Mammary epithelial cell (primary cell): ENCODE results near the gene IQCF6.

Source experiments
- CTCF ChIP-seq, 2 donors: IDR thresholded peaks in 1 of 2; conservative IDR thresholded peaks in 1 of 2; 2 replicates each; pipeline ENCODE4 v1.5.1; 2011 to 2012; ENCODE audit warnings: inconsistent platforms in 2 of 2, low read length in 2 of 2, mild to moderate bottlenecking in 2 of 2, control low read depth in 1 of 2, low read depth in 1 of 2; ENCODE audit not compliant: insufficient read depth in 1 of 2; ENCODE audit errors: extremely low read depth in 1 of 2
- EZH2 ChIP-seq: IDR thresholded peaks from 2 replicates; pipeline ENCODE4 v1.6.1; 2012; ENCODE audit warnings: low read length, inconsistent platforms, borderline replicate concordance

- TF ChIP-seq CTCF (conservative IDR thresholded peaks at IDR 0.05 in 1 of 2, IDR thresholded peaks at IDR 0.05 in 1 of 2; ENCODE audit: extremely low read depth in 1 of 2, insufficient read depth in 1 of 2, low read depth in 1 of 2, low read length in 2 of 2) (no peak), EZH2 (no peak)
These were observed 483 bp downstream of the IQCF6 start for GRCh38 chr3:51778554-51778953.
